ENCODE measurements around the gene HEXIM2. TPM values are rescaled to one million over a fixed set of nuclear protein-coding genes. Genes with fewer than 3 reads are reported as not detected.

HEXIM2 gene
- total and polyA plus RNA-seq, 2 of the 4 experiments (the other 2 are of a cell fraction) = 4.5 to 6.1 TPM

GRCh38 chr17:45155483-45155882, 6.2 kb upstream of the HEXIM2 start:
- POLR2A ChIA-PET (ENCODE audit: unreplicated experiment) = interaction anchor here (0.6 kb wide), 2 partner anchors 158 to 227 kb away, joined by 4 to 5 read pairs; no protein-coding TSS in a partner anchor

More at GRCh38 chr17:45155483-45155882, 6.2 kb upstream of the HEXIM2 start:
- Histone ChIP-seq H3K56ac (ENCODE audit: extremely low read depth, insufficient read depth, low read length) (no peak overlapping the region), H2BK120ac (ENCODE audit: low read depth, low read length) (no peak overlapping the region), H3K4ac (ENCODE audit: low read depth, low read length) (no peak overlapping the region), H3K27me3 (ENCODE audit: control insufficient read depth, insufficient read depth, low read length) (no peaks in the 10 kb centered on the region), H3K14ac (replicated peaks; ENCODE audit: low read depth, low read length) (no peak overlapping the region), H3K36me3 (ENCODE audit: control insufficient read depth, insufficient read depth, low read length) (no peaks in the 10 kb centered on the region), H3K4me3 (ENCODE audit: insufficient read depth, low read depth, low read length) (no peak overlapping the region), H3K27ac (ENCODE audit: insufficient read depth, low read length) (no peak overlapping the region), H4K20me1 (ENCODE audit: insufficient read depth, low read length) (peaks cover 28% of the 10 kb centered on the region), H3K4me2 (ENCODE audit: low read depth, low read length) (no peak overlapping the region), H3K79me1 (ENCODE audit: low read depth in 1 of 2, low read length in 2 of 2) (peaks cover 17 to 61% of the 10 kb centered on the region in 2 experiments), H3K18ac (ENCODE audit: low read depth, low read length) (no peak overlapping the region), H4K5ac (ENCODE audit: low read depth, low read length) (no peak overlapping the region), H3K9ac (ENCODE audit: low read depth, low read length) (no peak overlapping the region), H4K8ac (ENCODE audit: low read depth in 2 of 2, low read length in 2 of 2) (no peak overlapping the region), H2BK5ac (ENCODE audit: low read depth, low read length, poor library complexity, severe bottlenecking) (no peak overlapping the region), H2BK20ac (ENCODE audit: low read depth, low read length) (no peak overlapping the region), H3K9me3 (ENCODE audit: control insufficient read depth, insufficient read depth, low read length) (no peaks in the 10 kb centered on the region), H3K9me1 (ENCODE audit: insufficient read depth, low read length) (peaks cover 8% of the 10 kb centered on the region), H2BK15ac (ENCODE audit: low read depth, low read length) (no peak overlapping the region), H3K23ac (ENCODE audit: low read depth, low read length) (no peak overlapping the region), H4K91ac (ENCODE audit: insufficient read depth, low read depth, low read length) (no peak overlapping the region), H2AK9ac (replicated peaks; ENCODE audit: low read depth, low read length, poor library complexity) (no peak overlapping the region), H2AK5ac (ENCODE audit: low read depth, low read length) (no peak overlapping the region), H3K4me1 (ENCODE audit: control insufficient read depth, insufficient read depth, low read length) (peaks cover 10% of the 10 kb centered on the region), H2AFZ (replicated peaks; ENCODE audit: low read length, poor library complexity) (no peak overlapping the region)
- in situ Hi-C loops (cut with MboI; ENCODE audit: low sequenced_read_pairs) (no loop called here), intact Hi-C loops (cut with micrococcal nuclease) (no loop called here), dilution Hi-C loops (cut with HindIII; ENCODE audit: low sequenced_read_pairs, unreplicated experiment) (no loop called here)
- TF ChIP-seq ELK1 (IDR thresholded peaks at IDR 0.05; ENCODE audit: borderline replicate concordance, low read depth, low read length) = no peak
- no peak for TF ChIP-seq CTCF (conservative IDR thresholded peaks at IDR 0.05; ENCODE audit: low read depth, low read length)
- TF ChIP-seq CEBPB (IDR thresholded peaks at IDR 0.05; ENCODE audit: low read depth, low read length) = no peak
- no peak for TF ChIP-seq MAFK (IDR thresholded peaks at IDR 0.05; ENCODE audit: low read depth, low read length)
- no peak for TF ChIP-seq RFX5 (IDR thresholded peaks at IDR 0.05; ENCODE audit: low read depth, low read length)
- TF ChIP-seq SMC3 (IDR thresholded peaks at IDR 0.05; ENCODE audit: low read depth, low read length) = no peak
- TF ChIP-seq BHLHE40 (IDR thresholded peaks at IDR 0.05; ENCODE audit: low read depth, low read length) = no peak
- TF ChIP-seq USF2 (IDR thresholded peaks at IDR 0.05; ENCODE audit: low read depth, low read length) = no peak
- TF ChIP-seq POLR2A (IDR thresholded peaks at IDR 0.05; ENCODE audit: low read depth, low read length) = no peak
- TF ChIP-seq MXI1 (IDR thresholded peaks at IDR 0.05; ENCODE audit: borderline replicate concordance, low read depth, low read length) = no peak
- no peak for TF ChIP-seq MAZ (IDR thresholded peaks at IDR 0.05; ENCODE audit: borderline replicate concordance, low read depth, low read length)
- no peak for TF ChIP-seq FOS (IDR thresholded peaks at IDR 0.05; ENCODE audit: low read depth, low read length)
- TF ChIP-seq CHD1 (IDR thresholded peaks at IDR 0.05; ENCODE audit: low read depth, low read length) = no peak
- no peak for TF ChIP-seq RAD21 (IDR thresholded peaks at IDR 0.05; ENCODE audit: low read length)
- no peak for TF ChIP-seq RCOR1 (IDR thresholded peaks at IDR 0.05; ENCODE audit: insufficient replicate concordance, low read length)
- no peak for TF ChIP-seq NFE2L2 (IDR thresholded peaks at IDR 0.05; ENCODE audit: low read depth, low read length)
- no TSS peak for BruUV-seq (replicated peaks)
- DNase-seq (no peak), ATAC-seq (ENCODE audit: low read depth) (no peak)
- CTCF ChIA-PET = interaction anchor here (0.6 to 1.6 kb wide), 3 partner anchors 20 to 63 kb away, joined by 3 to 9 read pairs (median 4); partner anchors contain the start of gene ACBD4
- 100% methylated on average over 1 of the region's 2 CpGs; no CpG with 5 or more reads in 1 of the 2 experiments for WGBS, 2 experiments (ENCODE audit: extremely low coverage in 2 of 2, insufficient read length in 1 of 2)

Data from IMR-90 (cell line).